H1 (cell line): ENCODE data around the gene IL26. TPM values are rescaled to one million over a fixed set of nuclear protein-coding genes. Genes with fewer than 3 reads are reported as not detected.

Experiments
- CHD1 ChIP-seq: IDR thresholded peaks from 2 replicates; pipeline ENCODE4 v1.6.1; 2012; ENCODE audit warnings: low read depth, low read length, improper control_type of control experiment
- HDAC2 ChIP-seq, 2 experiments: fragments of 300-600 bp in 1 of 2; sonication (generic) in 1 of 2; IDR thresholded peaks; 2 replicates each; pipeline ENCODE4 v1.6.1; 2011 to 2012; ENCODE audit warnings: low read depth in 2 of 2, low read length in 2 of 2, mild to moderate bottlenecking in 2 of 2, moderate library complexity in 2 of 2, borderline replicate concordance in 1 of 2, inconsistent platforms in 1 of 2
- JUND ChIP-seq: IDR thresholded peaks from 2 replicates; pipeline ENCODE4 v1.6.1; 2011; ENCODE audit warnings: mild to moderate bottlenecking, improper control_type of control experiment, low read length
- NANOG ChIP-seq: IDR thresholded peaks from 2 replicates; pipeline ENCODE4 v1.6.1; 2011; ENCODE audit warnings: low read length, low read depth, mild to moderate bottlenecking, inconsistent platforms; ENCODE audit not compliant: insufficient read depth, poor library complexity, severe bottlenecking
- POLR2AphosphoS5 ChIP-seq: IDR thresholded peaks from 2 replicates; pipeline ENCODE4 v1.6.1; 2011; ENCODE audit warnings: low read depth, low read length
- polyA plus RNA-seq, 7 experiments: library from polyadenylated mRNA; depleted of rRNA in 3 of 7; stranded (reverse) in 5 of 7; unstranded in 2 of 7; fragments of >200 nt in 5 of 7; fragments of 200-250 nt in 2 of 7; gene quantifications; 1 replicate in 5 of 7; 2 replicates in 1 of 7; 4 replicates in 1 of 7; pipeline versions ENCODE4 v1.2.1 to v1.2.3, GENCODE V29; 2011 to 2013; ENCODE audit warnings: missing spikeins in 2 of 7, mixed read lengths in 2 of 7
- total RNA-seq: library from RNA; stranded (reverse); fragmentation: NEBNext Ultra II Directional; extraction: Animal tissue kit (Norgen Biotek cat#: 25700); gene quantifications from 2 replicates; pipeline ENCODE4 v1.2.1, GENCODE V29; 2021
- TF ChIP-seq, protein P1 (sequence below): fragments of 300-600 bp; sonication (generic); IDR thresholded peaks from 2 replicates; pipeline ENCODE4 v1.7.1; 2012; ENCODE audit warnings: low read length, moderate library complexity, mild to moderate bottlenecking, inconsistent platforms; ENCODE audit not compliant: insufficient replicate concordance
- TF ChIP-seq, protein P2 (sequence below): IDR thresholded peaks from 2 replicates; pipeline ENCODE4 v1.6.1; 2012; ENCODE audit warnings: inconsistent platforms
- TF ChIP-seq, protein P3 (sequence below): IDR thresholded peaks from 2 replicates; pipeline ENCODE4 v1.6.1; 2012; ENCODE audit warnings: inconsistent platforms

The IL26 gene
- total and polyA plus RNA-seq, 2 of the 8 experiments (the other 6 are each of a cell fraction or from before 2014, with no cell fraction given), result not detected

DNA sequence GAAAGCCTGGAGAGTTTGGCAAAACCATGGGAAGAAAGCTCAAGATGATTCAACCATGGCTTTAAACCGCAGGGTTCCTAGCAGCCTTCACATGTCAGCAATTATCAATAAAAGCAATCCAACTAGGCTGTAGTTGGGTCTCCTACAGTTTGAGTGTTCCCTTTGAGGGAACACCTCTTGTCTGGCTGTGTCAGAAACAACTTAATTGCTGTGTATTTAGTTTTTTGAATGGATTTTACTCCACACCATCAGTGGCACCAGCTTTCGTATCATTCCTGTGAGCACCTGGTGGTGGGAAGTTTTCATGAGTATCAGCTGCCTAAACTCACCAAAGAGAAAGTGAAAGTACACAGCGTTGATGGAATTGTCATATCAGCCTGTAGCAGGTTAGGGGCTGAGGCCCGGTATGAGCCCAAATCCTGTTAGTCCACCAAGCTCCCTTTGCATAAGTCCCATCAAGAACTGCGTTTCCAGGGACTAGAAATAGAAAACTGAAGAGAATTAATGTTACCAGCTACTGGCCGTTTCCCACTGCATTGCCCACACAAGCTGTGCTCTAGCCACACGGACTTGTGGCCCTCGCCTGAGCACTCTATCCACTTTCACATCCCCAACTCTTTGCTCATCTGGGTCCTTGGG lies 10.9 kb upstream of the IL26 start (continued):
- TF ChIP-seq, protein P1, sequence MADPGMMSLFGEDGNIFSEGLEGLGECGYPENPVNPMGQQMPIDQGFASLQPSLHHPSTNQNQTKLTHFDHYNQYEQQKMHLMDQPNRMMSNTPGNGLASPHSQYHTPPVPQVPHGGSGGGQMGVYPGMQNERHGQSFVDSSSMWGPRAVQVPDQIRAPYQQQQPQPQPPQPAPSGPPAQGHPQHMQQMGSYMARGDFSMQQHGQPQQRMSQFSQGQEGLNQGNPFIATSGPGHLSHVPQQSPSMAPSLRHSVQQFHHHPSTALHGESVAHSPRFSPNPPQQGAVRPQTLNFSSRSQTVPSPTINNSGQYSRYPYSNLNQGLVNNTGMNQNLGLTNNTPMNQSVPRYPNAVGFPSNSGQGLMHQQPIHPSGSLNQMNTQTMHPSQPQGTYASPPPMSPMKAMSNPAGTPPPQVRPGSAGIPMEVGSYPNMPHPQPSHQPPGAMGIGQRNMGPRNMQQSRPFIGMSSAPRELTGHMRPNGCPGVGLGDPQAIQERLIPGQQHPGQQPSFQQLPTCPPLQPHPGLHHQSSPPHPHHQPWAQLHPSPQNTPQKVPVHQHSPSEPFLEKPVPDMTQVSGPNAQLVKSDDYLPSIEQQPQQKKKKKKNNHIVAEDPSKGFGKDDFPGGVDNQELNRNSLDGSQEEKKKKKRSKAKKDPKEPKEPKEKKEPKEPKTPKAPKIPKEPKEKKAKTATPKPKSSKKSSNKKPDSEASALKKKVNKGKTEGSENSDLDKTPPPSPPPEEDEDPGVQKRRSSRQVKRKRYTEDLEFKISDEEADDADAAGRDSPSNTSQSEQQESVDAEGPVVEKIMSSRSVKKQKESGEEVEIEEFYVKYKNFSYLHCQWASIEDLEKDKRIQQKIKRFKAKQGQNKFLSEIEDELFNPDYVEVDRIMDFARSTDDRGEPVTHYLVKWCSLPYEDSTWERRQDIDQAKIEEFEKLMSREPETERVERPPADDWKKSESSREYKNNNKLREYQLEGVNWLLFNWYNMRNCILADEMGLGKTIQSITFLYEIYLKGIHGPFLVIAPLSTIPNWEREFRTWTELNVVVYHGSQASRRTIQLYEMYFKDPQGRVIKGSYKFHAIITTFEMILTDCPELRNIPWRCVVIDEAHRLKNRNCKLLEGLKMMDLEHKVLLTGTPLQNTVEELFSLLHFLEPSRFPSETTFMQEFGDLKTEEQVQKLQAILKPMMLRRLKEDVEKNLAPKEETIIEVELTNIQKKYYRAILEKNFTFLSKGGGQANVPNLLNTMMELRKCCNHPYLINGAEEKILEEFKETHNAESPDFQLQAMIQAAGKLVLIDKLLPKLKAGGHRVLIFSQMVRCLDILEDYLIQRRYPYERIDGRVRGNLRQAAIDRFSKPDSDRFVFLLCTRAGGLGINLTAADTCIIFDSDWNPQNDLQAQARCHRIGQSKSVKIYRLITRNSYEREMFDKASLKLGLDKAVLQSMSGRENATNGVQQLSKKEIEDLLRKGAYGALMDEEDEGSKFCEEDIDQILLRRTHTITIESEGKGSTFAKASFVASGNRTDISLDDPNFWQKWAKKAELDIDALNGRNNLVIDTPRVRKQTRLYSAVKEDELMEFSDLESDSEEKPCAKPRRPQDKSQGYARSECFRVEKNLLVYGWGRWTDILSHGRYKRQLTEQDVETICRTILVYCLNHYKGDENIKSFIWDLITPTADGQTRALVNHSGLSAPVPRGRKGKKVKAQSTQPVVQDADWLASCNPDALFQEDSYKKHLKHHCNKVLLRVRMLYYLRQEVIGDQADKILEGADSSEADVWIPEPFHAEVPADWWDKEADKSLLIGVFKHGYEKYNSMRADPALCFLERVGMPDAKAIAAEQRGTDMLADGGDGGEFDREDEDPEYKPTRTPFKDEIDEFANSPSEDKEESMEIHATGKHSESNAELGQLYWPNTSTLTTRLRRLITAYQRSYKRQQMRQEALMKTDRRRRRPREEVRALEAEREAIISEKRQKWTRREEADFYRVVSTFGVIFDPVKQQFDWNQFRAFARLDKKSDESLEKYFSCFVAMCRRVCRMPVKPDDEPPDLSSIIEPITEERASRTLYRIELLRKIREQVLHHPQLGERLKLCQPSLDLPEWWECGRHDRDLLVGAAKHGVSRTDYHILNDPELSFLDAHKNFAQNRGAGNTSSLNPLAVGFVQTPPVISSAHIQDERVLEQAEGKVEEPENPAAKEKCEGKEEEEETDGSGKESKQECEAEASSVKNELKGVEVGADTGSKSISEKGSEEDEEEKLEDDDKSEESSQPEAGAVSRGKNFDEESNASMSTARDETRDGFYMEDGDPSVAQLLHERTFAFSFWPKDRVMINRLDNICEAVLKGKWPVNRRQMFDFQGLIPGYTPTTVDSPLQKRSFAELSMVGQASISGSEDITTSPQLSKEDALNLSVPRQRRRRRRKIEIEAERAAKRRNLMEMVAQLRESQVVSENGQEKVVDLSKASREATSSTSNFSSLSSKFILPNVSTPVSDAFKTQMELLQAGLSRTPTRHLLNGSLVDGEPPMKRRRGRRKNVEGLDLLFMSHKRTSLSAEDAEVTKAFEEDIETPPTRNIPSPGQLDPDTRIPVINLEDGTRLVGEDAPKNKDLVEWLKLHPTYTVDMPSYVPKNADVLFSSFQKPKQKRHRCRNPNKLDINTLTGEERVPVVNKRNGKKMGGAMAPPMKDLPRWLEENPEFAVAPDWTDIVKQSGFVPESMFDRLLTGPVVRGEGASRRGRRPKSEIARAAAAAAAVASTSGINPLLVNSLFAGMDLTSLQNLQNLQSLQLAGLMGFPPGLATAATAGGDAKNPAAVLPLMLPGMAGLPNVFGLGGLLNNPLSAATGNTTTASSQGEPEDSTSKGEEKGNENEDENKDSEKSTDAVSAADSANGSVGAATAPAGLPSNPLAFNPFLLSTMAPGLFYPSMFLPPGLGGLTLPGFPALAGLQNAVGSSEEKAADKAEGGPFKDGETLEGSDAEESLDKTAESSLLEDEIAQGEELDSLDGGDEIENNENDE, result no peak
- TF ChIP-seq, protein P2, sequence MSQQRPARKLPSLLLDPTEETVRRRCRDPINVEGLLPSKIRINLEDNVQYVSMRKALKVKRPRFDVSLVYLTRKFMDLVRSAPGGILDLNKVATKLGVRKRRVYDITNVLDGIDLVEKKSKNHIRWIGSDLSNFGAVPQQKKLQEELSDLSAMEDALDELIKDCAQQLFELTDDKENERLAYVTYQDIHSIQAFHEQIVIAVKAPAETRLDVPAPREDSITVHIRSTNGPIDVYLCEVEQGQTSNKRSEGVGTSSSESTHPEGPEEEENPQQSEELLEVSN, result no peak
- TF ChIP-seq, protein P3, sequence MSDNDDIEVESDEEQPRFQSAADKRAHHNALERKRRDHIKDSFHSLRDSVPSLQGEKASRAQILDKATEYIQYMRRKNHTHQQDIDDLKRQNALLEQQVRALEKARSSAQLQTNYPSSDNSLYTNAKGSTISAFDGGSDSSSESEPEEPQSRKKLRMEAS, result no peak
- no peak for TF ChIP-seq CHD1
- TF ChIP-seq NANOG, result no peak
- TF ChIP-seq JUND, result no peak
- TF ChIP-seq HDAC2 (IDR thresholded peaks at IDR 0.05; ENCODE audit: borderline replicate concordance in 1 of 2, low read depth in 2 of 2, low read length in 2 of 2), result no peak
- no peak for TF ChIP-seq POLR2AphosphoS5
